KG1 (cell line): ENCODE results near the gene MBNL1.
A peak's percentile ranks its signal among the peaks of the same experiment; 100 is the strongest.

ENCODE experiments used
- DNase-seq: peaks from one replicate; lab custom pipeline; 2025; lab: John Stamatoyannopoulos, UW

MBNL1 gene, protein sequence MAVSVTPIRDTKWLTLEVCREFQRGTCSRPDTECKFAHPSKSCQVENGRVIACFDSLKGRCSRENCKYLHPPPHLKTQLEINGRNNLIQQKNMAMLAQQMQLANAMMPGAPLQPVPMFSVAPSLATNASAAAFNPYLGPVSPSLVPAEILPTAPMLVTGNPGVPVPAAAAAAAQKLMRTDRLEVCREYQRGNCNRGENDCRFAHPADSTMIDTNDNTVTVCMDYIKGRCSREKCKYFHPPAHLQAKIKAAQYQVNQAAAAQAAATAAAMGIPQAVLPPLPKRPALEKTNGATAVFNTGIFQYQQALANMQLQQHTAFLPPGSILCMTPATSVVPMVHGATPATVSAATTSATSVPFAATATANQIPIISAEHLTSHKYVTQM

DNA sequence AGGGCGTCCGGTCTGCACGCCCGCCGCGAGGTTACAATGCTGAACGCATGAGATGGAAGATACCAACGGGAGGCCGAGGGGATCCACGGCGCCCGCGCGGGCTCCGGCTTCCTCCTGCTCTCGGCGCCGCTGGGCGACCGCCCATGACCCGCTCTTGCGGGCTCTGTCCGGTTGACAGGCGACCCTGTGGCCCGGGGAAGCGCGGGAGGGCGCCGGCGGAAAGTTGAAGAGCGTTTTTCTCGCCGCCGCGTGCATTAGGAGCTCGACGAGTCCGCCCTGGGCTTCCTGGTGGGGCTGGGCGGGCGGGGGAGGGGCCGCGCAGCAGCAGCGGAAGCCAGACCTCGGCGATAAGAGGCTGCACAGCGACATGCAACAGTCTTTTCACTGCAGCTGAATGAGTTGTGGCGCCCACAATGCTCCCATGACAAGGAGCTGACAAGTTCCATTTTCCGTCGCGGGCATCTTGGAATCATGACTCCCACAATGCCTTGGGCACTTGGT, at the start of gene MBNL1:
TSS of gene MBNL1 (plus strand) at position 375 of the 501 bp plus-strand sequence. CDS start 31,265 bp downstream, outside the sequence.
- peak; percentile 92 for DNase-seq

DNA sequence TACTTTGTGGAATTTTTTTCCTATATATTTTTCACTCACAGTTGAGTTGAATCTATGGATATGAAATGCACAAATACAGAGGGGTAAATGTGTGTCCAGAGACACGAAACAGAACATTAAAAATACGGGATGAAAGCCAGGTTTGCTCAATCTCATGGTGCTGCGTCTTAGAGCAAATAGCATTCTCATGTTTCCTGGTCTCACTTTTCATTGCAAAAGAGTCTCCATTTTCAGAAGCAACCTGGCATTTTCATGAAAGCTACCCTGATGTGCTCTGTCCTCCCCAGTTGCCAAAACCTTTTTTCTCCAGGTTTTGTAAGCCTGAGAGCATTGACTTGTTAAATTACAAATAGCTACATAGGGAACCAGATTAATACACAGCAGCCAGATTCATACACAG, 49.5 kb upstream of the MBNL1 start:
- no peak for DNase-seq

GRCh38 chr3:152219769-152220255, 48.9 kb upstream of the MBNL1 start:
- DNase-seq: no peak

DNA sequence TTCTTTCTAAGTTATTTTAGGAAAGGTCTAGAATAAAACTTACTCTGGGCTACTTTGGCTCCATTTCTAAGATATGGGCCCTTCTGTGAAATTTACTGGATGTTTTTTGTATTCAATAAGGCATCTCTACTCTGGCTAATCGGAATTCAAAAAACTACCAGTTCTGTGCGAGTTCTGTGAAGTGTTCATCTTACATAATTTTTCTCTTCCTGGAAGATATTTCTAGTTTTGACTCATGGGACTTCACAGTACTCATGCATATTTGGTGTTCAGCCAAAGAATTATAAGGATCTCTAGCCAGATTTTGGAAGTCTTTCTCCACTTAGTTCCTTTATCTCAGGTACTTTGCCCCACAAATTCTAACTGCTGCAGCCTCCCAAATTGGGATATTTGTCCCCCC, 46.4 kb upstream of the MBNL1 start:
- DNase-seq: no peak

- no peak for DNase-seq
Observed at GRCh38 chr3:152225201-152225600, 43.5 kb upstream of the MBNL1 start.

GRCh38 chr3:152226176-152226575, 42.6 kb upstream of the MBNL1 start:
- no peak for DNase-seq

DNA sequence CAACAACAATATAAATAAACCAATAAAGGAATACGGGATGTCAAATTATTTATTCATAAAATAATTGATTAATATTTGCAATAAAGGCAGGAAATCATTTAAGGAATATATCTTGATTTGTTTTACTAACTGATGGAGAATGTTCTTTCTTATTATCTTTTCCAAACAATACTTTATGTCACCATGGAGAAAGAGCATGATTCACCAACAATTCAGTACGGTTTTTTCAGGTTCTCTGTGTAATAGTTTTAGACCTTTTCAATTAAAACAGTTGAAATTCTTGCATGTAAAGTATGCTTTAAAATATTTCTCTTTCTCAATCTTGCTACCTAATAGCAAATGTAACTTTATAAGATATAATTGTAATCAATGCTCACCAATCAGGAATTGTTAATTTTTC, 41.7 kb upstream of the MBNL1 start:
- no peak for DNase-seq

- no peak for DNase-seq
Observed at GRCh38 chr3:152229692-152230091, 39.0 kb upstream of the MBNL1 start.

- DNase-seq: no peak
Observed at GRCh38 chr3:152230370-152230769, 38.4 kb upstream of the MBNL1 start.

GRCh38 chr3:152232001-152232400, 36.7 kb upstream of the MBNL1 start:
- DNase-seq: no peak

DNA sequence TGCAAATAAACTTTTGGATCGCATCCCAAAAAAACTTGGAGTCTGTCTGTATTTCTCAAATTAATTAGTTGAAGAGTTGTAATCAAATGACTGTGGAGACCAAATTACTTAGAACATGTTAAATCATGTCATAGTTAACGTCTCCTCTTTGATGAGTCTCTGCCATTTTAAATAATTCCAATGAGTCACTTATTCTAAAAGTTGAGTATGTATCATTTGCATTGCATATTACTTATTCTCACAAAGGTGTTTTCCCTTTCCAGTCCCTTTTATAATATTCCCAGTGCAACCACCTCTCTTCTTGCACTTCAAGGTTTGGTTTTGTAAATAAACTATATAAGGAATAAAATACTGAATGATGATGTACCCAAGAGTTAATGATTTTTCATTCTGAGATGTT, 36.0 kb upstream of the MBNL1 start:
- no peak for DNase-seq

DNA sequence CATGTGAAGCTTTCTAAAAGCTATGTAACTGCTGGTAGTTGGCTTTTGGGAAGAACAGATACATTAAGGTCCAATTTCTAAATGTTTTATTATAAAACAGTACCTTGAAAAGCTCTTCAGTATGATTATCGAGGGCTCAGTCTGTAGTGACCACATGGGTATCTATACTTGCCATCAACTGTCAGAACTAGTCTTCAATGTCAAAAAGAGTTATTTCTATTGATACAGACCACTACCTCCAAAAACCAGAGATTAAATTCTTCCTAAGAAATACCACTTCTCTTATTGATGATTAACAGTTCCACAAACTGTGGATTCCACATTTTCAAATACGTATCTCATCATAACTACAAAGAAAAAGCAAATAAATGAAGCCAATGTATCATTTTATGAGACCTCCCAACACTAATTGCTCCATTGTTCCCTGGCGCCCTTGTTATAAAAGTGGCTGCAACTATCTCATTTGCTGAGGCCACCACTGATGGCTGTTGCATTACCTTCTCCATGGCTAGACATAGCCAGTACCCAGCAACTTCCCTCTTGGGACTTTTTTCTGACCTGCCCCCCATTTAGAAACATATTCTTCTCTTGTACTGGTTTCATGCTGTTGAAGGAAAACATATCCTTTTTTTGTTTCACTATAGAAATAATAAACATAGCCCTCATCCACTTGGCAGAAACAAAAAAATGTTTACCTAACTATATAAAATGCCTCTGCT, 33.9 kb upstream of the MBNL1 start:
- no peak for DNase-seq

- DNase-seq: no peak
Observed at GRCh38 chr3:152235709-152236298, 32.9 kb upstream of the MBNL1 start.

GRCh38 chr3:152236716-152237115, 32.0 kb upstream of the MBNL1 start:
- no peak for DNase-seq

GRCh38 chr3:152241142-152242017, 27.3 kb upstream of the MBNL1 start:
- peak; percentile 33 for DNase-seq

GRCh38 chr3:152243301-152243711, 25.4 kb upstream of the MBNL1 start:
- DNase-seq: peak; percentile 82

DNA sequence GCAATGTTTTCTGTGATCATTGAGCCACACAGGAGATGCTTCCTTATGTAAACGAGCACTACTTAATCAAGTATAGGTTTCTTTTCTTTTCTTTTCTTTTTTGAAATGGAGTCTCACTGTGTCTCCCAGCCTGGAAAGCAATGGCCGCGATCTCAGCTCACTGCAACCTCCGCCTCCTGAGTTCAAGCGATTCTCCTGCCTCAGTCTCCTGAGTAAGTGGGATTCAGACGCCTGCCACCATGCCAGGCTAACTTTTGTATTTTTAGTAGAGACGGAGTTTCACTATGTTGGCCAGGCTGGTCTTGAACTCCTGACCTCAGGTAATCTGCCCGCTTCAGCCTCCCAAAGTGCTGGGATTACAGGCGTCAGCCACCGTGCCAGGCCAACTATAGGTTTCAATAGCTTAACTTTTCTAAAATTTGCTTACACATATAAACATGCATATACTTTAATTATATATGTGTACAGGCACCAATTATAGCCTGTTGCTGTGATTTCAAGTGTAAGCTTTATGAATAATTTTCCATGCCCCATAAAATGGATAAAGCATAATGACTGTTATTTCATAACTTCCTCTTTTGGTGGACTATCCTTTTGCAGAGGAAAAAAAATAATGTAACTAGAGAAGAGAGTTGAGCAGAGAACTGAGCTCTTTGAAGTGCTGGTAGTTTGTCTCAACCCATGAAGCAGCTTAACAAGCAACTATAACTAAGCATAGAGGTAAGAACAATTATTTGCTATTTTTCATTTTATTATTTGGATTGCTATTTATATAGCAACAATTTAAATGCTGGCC, 24.8 kb upstream of the MBNL1 start:
- DNase-seq: peak; percentile 39

GRCh38 chr3:152244517-152244888, 24.2 kb upstream of the MBNL1 start:
- no peak for DNase-seq

GRCh38 chr3:152245498-152246170, 23.1 kb upstream of the MBNL1 start:
- no peak for DNase-seq

- DNase-seq: no peak
Observed at GRCh38 chr3:152251916-152252315, 16.8 kb upstream of the MBNL1 start.
